HCT116 (cell line): ENCODE data around the gene USP24. TPM values are rescaled to one million over a fixed set of nuclear protein-coding genes. Genes with fewer than 3 reads are reported as not detected.

ENCODE experiments used
- ATAC-seq: fragments of 200-7000 bp; cut with Tn5 transposase; 2 replicates; pipeline ENCODE4 v1.9.1; 2020; ENCODE audit warnings: mild to moderate bottlenecking, moderate library complexity
- BruUV-seq: library from RNA; stranded (reverse); fragments of 400-500 nt; replicated peaks from 2 replicates; lab custom pipeline; 2021; lab: Mats Ljungman, UMichigan
- CTCF ChIA-PET: fragments of 300-600 bp; sonication (Branson Sonifier 250); formaldehyde crosslinking; loops from one replicate; lab custom pipeline; 2021; ENCODE audit warnings: antibody characterized with exemption; lab: Charles Lee
- POLR2A ChIA-PET: fragments of 300-600, 350-600 bp; sonication (Branson Sonifier 250); formaldehyde crosslinking; loops from one replicate; lab custom pipeline; 2021; ENCODE audit warnings: antibody characterized with exemption; lab: Charles Lee
- RAD21 ChIA-PET, 2 experiments: fragments of 300-600 bp; sonication (Branson Sonifier 250); formaldehyde crosslinking; loops; one replicate each; lab custom pipeline; 2023; ENCODE audit warnings: low total read pairs in 2 of 2; ENCODE audit not compliant: uncharacterized antibody in 2 of 2, unreplicated experiment in 2 of 2, low non-redundant PET in 1 of 2; lab: Charles Lee
- DNase-seq: peaks from one replicate; pipeline ENCODE4 v3.0.0-alpha.2; 2010; ENCODE audit warnings: low read depth, low spot score
- H2AFZ ChIP-seq: fragments of 200-600 bp; shearing (Covaris generic), sonication (generic); 2 replicates; pipeline ENCODE4 v1.6.1; 2017; ENCODE audit warnings: low read depth, mixed run types, mixed read lengths, antibody characterized with exemption, low read length; ENCODE audit not compliant: poor library complexity, severe bottlenecking
- H3K27ac ChIP-seq: 2 replicates; pipeline ENCODE4 v1.5.1; 2012; ENCODE audit warnings: low read depth, low read length
- H3K27me3 ChIP-seq: fragments of 200-600 bp; sonication (generic); 2 replicates; pipeline ENCODE4 v1.6.1; 2016; ENCODE audit warnings: mixed run types, low read length, mixed read lengths; ENCODE audit not compliant: insufficient read depth
- H3K36me3 ChIP-seq, 2 experiments: fragments of 200-500 bp in 1 of 2; fragments of 200-600 bp in 1 of 2; sonication (Bioruptor generic) in 1 of 2; sonication (generic) in 1 of 2; 2 replicates each; pipeline versions ENCODE4 v1.5.1 to v1.6.1; 2014 to 2016; ENCODE audit warnings: low read length in 2 of 2, inconsistent platforms in 1 of 2, mixed read lengths in 1 of 2, mixed run types in 1 of 2; ENCODE audit not compliant: insufficient read depth in 2 of 2, control insufficient read depth in 1 of 2
- H3K4me1 ChIP-seq, 2 experiments: fragments of 200-600 bp in 1 of 2; sonication (generic) in 1 of 2; 2 replicates each; pipeline versions ENCODE4 v1.5.1 to v1.6.1; 2012 to 2017; ENCODE audit warnings: low read length in 2 of 2, inconsistent platforms in 1 of 2, mild to moderate bottlenecking in 1 of 2, mixed read lengths in 1 of 2, mixed run types in 1 of 2, moderate library complexity in 1 of 2; ENCODE audit not compliant: insufficient read depth in 2 of 2, control insufficient read depth in 1 of 2
- H3K4me2 ChIP-seq: fragments of 200-600 bp; sonication (generic); 2 replicates; pipeline ENCODE4 v1.6.1; 2017; ENCODE audit warnings: mixed run types, low read length, mixed read lengths
- H3K4me3 ChIP-seq, 2 experiments: fragments of 200-600 bp in 1 of 2; sonication (generic) in 1 of 2; replicated peaks in 1 of 2; 2 replicates each; pipeline ENCODE4 v1.5.1; 2011 to 2016; ENCODE audit warnings: low read length in 2 of 2, control low read depth in 1 of 2, low read depth in 1 of 2, mild to moderate bottlenecking in 1 of 2, mixed read lengths in 1 of 2, mixed run types in 1 of 2
- H3K79me2 ChIP-seq: fragments of 200-600 bp; sonication (generic); 2 replicates; pipeline ENCODE4 v1.6.1; 2017; ENCODE audit warnings: mild to moderate bottlenecking, mixed run types, low read length, moderate library complexity, mixed read lengths; ENCODE audit not compliant: insufficient read depth
- H3K9ac ChIP-seq: fragments of 200-600 bp; sonication (generic); 2 replicates; pipeline ENCODE4 v1.6.1; 2016; ENCODE audit warnings: low read length, mixed read lengths
- H3K9me2 ChIP-seq: fragments of 200-600 bp; sonication (generic), shearing (Covaris generic); 2 replicates; pipeline ENCODE4 v1.6.1; 2017; ENCODE audit warnings: mixed run types, mild to moderate bottlenecking, moderate library complexity; ENCODE audit not compliant: insufficient read depth
- H3K9me3 ChIP-seq, 2 experiments: fragments of 200-500 bp in 1 of 2; fragments of 200-600 bp in 1 of 2; sonication (Bioruptor generic) in 1 of 2; sonication (generic) in 1 of 2; 2 replicates each; pipeline ENCODE4 v1.6.1; 2014 to 2017; ENCODE audit warnings: low read length in 2 of 2, mixed read lengths in 2 of 2, inconsistent platforms in 1 of 2, low read depth in 1 of 2, mild to moderate bottlenecking in 1 of 2, mixed run types in 1 of 2, moderate library complexity in 1 of 2; ENCODE audit not compliant: control insufficient read depth in 1 of 2, insufficient read depth in 1 of 2
- H4K20me1 ChIP-seq: fragments of 200-600 bp; sonication (generic), shearing (Covaris generic); 2 replicates; pipeline ENCODE4 v1.6.1; 2017; ENCODE audit warnings: mixed run types, mild to moderate bottlenecking, moderate library complexity; ENCODE audit not compliant: insufficient read depth
- CTCF ChIP-seq, 3 experiments: fragments of 200-600 bp in 1 of 3; sonication (generic) in 1 of 3; IDR thresholded peaks in 2 of 3; conservative IDR thresholded peaks in 1 of 3; 2 replicates each; pipeline ENCODE4 v1.5.1; 2012 to 2017; ENCODE audit warnings: low read depth in 2 of 3, low read length in 2 of 3, antibody characterized with exemption in 1 of 3, borderline replicate concordance in 1 of 3, control low read depth in 1 of 3, mild to moderate bottlenecking in 1 of 3, mixed read lengths in 1 of 3, mixed run types in 1 of 3, moderate library complexity in 1 of 3; ENCODE audit not compliant: insufficient read depth in 1 of 3
- EGR1 ChIP-seq: IDR thresholded peaks from 2 replicates; pipeline ENCODE4 v1.6.1; 2012; ENCODE audit warnings: low read depth
- ELF1 ChIP-seq: IDR thresholded peaks from 2 replicates; pipeline ENCODE4 v1.6.1; 2012; ENCODE audit warnings: low read depth, borderline replicate concordance
- EZH2 ChIP-seq: fragments of 200-600 bp; sonication (generic); IDR thresholded peaks from 2 replicates; pipeline ENCODE4 v1.6.1; 2017; ENCODE audit warnings: antibody characterized with exemption, mixed run types
- EZH2phosphoT487 ChIP-seq: fragments of 200-600 bp; IDR thresholded peaks from 2 replicates; pipeline ENCODE4 v1.6.1; 2018; ENCODE audit warnings: antibody characterized with exemption, borderline replicate concordance
- FOSL1 ChIP-seq: IDR thresholded peaks from 2 replicates; pipeline ENCODE4 v1.6.1; 2012; ENCODE audit warnings: low read depth
- SP1 ChIP-seq: IDR thresholded peaks from 2 replicates; pipeline ENCODE4 v1.6.1; 2012; ENCODE audit warnings: low read depth
- SRF ChIP-seq: IDR thresholded peaks from 2 replicates; pipeline ENCODE4 v1.6.1; 2012; ENCODE audit warnings: low read depth
- YY1 ChIP-seq: IDR thresholded peaks from 2 replicates; pipeline ENCODE4 v1.6.1; 2011; ENCODE audit warnings: low read length, low read depth, moderate library complexity, mild to moderate bottlenecking; ENCODE audit not compliant: insufficient replicate concordance; ENCODE audit errors: extremely low read depth
- ZNF274 ChIP-seq: fragments of 200-500 bp; sonication (Bioruptor generic); IDR thresholded peaks from 2 replicates; pipeline ENCODE4 v1.6.1; 2014; ENCODE audit warnings: mild to moderate bottlenecking, low read depth, low read length, inconsistent platforms
- intact Hi-C: fragments of 100-400 bp; cut with micrococcal nuclease; formaldehyde crosslinking; loops from 2 replicates; pipeline ENCODE4 v1.10.0; 2022
- total RNA-seq: library from RNA; stranded (reverse); gene quantifications from one replicate; pipeline ENCODE4 v1.2.1, GENCODE V29; 2021; ENCODE audit not compliant: unreplicated experiment

Gene USP24
- total RNA-seq, 1 experiment from 2014 or later = 34.2 TPM

DNA sequence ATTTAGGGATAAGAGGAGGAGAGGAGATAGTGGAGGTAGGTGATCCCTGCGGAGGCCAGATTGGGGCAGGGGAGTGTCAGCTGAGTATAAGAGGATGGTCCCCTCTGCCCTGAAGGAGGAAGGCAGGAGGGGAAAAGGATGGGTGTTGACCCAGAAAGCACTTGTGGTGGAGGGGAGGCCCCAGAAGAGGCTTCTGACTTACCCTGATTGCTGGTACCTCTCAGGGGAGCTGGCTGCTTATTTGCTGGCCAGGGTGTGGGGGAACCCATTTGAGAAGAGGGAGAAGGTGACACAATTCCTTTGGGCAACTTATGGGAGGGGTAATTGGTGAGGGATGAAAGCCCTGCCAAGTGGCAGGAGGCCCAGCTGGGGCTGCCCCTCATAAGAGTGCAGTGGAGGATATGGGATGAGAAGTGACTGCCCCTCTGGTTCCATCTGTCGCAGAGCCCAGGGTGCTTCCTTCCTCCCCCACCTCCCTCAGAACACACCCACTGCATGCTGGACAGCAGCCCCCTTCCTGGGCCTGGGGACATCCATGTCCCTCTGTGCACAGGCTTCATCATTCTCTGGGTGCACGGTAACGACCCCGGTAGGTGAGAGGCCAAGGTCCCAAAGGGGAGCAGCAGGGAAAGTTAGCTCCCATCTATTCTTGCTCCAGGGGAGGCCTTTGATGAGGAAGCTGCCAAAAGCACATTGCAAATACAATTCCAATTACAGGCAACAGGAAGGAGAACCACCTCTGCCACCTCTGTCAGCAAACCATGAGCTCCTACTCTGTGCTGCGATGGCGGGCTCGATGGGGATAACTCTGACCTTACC lies 177.2 kb downstream of the USP24 start:
- Histone ChIP-seq H3K9ac (no peak overlapping the region), H3K9me2 (no peaks in the 10 kb centered on the region), H3K27me3 (no peaks in the 10 kb centered on the region), H4K20me1 (no peaks in the 10 kb centered on the region), H3K27ac (no peak overlapping the region), H3K79me2 (peaks cover 6% of the 10 kb centered on the region; the same call in 1 of the 2 replicates), H3K9me3 (no peaks in the 10 kb centered on the region), H2AFZ (no peak overlapping the region), H3K36me3 (no peaks in the 10 kb centered on the region), H3K4me2 (0 out of 2 replicates have a peak overlapping the region, but pooled peaks have one; percentile 97), H3K4me3 (no peak overlapping the region), H3K4me1 (peaks cover 14 to 46% of the 10 kb centered on the region in 2 experiments; a peak in 3 of 4 replicates)
- ATAC-seq = no peak
- ChIA-PET RAD21 (no interaction called here), CTCF (interaction anchor here (0.5 kb wide), 1 partner anchor 417 kb away, joined by 4 read pairs; no protein-coding TSS in a partner anchor), POLR2A (no interaction called here)
- TF ChIP-seq EGR1 (no peak), YY1 (no peak), ZNF274 (no peak), EZH2 (no peak), EZH2phosphoT487 (no peak), CTCF (IDR thresholded peaks at IDR 0.05 in 2 of 3, conservative IDR thresholded peaks at IDR 0.05 in 1 of 3; ENCODE audit: borderline replicate concordance in 1 of 3, insufficient read depth in 1 of 3, low read depth in 2 of 3, low read length in 2 of 3) (no peak), SRF (no peak), FOSL1 (no peak), SP1 (no peak), ELF1 (no peak)
- intact Hi-C loops = no loop called here
- DNase-seq = no peak
- no TSS peak for BruUV-seq
